RCC 7860 (cell line): ENCODE results near the gene RAP1B.

ENCODE experiments used
- DNase-seq: peaks from one replicate; pipeline ENCODE4 v3.0.0-alpha.2; 2015; ENCODE audit warnings: low spot score
- FAIRE-seq: peaks from 2 replicates; lab custom pipeline; 2012; peaks lifted over from hg19 to GRCh38; lab: Jason Lieb, UNC

The RAP1B gene

DNA sequence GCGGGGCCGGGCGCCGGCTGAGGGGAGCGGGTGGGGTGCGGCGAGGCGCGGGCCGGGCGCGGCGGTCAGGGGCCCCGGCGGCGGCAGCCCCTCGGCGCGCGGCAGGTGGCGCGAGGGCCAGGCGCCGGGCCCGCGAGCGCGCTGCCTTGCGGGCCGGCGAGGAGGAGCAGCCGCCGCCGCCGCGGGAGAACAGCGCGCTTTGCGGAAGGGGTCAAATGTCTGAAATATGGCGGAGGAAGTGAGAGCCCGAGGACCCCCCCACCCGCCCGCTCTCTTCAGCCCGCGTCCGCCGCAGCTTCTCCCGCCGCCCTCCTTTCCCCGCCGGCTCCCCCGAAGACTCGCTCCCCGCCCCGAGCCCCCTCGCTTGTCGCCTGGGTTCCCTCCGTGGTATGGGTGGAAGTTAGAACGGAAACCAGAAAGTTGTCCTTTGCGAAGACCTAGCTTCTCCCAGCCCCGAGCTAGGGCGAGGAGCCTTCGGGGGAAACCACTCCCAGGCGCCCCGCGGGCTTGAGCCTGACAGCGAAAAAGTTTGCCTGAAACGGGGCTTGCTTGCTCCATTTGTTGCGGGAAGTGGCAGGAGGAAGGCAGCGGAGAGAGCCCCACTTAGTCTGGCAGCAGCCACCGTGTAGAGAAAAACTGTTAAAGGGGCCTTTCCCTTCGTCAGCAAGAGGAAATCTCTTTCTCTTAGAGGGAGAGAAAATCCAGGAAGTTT is 551 bp downstream of the RAP1B start:
- DNase-seq, result peak; percentile 37
- no peak for FAIRE-seq

DNA sequence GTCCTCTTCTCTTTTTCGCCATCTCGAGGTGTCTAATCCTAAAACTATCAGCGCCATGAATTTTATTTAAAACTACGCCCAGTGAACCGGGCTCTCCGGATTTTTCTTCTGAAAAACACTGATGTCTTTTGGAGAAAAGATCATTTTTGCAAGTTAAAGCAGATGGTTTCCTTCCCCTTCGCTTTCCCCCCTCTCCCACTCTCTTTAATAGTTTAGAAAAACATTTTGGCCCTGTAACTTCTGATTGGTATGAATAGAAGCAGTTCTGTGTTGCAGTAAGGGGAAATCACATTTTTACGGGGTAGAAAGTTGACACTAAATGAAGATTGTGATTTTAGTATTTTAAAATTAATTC is 1.1 kb downstream of the RAP1B start:
- DNase-seq (no peak), FAIRE-seq (no peak)

DNA sequence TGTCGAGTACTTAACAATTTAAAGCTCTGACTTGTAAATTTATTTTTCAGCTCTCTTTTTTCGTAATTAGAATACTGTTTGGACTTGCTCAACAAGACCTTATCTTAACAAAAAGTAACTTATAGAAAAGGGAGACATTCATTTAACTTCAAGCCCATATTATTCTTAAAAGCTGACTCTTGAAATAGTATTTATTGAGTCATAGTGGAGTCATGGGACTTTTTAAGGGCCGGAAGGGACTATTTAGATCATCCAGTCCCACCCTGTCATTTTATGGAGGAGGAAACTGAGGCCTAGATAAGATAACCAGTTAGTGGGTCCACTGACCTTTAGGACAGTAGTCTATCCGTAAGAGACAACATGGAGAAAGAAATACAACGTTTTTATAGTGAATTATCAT is 1.5 kb downstream of the RAP1B start:
- FAIRE-seq (no peak), DNase-seq (peak; percentile 19)

DNA sequence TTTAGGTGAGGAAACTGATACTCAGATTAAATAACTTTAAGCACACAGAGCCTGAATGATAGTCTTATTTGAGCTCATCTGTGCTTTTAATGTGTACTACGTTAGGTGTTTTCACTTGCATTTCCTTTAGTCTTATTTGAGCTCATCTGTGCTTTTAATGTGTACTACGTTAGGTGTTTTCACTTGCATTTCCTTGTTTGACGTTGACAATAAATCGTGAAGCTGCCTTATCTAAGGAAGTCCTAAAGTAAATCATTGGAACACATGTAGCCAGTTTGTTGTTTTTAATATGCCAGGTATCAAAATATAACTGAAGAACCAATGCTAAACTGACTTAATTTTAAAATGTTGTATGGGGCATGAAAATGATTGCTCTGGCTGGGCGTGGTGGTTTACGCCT is 2.0 kb downstream of the RAP1B start:
- no peak for DNase-seq
- no peak for FAIRE-seq

DNA sequence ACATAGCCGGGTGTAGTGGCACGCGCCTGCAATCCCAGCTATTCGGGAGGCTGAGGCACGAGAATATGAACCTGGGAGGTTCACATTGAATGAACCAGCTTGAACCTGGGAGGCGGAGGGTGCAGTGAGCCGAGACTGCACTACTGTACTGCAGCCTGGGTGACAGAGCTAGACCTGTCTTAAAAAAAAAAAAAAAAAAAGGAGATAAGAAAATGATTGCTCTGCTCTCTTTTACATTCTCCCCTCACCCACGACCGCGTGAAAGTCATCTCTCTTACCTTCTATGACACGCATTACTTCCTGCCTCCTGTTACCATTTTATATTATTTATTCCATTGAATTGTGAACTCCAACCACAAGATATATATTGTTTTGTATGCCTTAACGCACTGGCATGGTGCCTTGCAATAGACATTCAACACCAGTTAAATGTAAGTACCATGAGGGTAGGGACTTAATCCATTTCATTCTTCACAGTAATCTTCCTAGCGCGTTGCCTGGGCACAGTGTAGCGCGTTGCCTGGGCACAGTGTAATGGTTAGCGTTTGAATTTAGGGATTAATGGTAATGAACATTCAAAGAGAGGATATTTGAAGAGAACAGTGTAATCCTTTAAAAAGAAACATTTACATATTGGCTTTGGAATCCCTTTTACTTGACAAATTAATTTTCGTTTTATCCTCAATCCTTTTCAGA is 2.7 kb downstream of the RAP1B start:
- FAIRE-seq, result no peak

DNA sequence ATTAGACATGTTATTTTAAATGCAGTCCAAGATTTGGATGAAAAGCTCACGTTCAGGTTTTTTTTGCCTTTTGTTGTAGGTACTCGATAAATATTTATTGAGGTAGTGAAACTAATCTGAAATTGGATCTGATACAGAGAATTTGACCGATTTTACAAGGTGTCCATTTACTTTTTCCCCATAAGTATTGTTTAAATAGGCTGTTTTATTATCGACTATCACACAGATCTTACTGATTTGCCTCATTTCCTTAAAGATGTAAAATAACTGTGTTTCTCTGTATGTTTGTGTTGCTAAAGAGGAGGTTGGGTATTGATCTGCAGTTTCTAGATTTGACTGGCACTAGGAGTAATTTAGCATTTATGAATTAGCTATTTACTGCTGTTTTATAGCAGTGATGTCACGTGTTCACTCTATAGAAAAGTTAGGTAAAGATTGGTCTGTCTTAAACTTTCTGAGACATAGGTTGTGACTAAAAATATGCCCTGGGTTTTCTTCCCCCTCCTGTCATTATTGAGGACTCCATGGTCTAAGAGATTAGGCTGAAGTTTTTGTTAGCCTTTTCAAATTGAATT is 3.5 kb downstream of the RAP1B start:
- FAIRE-seq (no peak), DNase-seq (no peak)

More for the DNA sequence above, 2.7 kb downstream of the RAP1B start:
- DNase-seq, result no peak

DNA sequence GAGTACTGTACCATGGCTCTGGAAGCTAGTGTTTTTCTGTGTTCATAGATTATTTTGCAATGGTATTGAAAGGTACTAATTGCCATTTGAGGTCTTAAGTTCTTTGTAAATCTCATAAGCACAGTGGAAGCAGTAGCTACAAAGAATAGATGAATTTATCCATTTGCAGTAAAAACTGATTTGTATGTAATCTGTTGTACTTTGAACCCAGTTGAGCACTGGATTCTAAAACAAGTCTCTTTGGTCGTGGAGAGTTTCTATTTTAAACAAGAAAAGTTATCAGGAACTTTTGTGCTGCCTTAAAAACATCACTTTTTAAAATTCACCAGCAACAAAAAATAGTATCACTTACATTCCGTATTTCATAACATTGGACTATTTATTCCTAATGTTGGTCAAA is 4.1 kb downstream of the RAP1B start:
- DNase-seq (no peak), FAIRE-seq (no peak)

DNA sequence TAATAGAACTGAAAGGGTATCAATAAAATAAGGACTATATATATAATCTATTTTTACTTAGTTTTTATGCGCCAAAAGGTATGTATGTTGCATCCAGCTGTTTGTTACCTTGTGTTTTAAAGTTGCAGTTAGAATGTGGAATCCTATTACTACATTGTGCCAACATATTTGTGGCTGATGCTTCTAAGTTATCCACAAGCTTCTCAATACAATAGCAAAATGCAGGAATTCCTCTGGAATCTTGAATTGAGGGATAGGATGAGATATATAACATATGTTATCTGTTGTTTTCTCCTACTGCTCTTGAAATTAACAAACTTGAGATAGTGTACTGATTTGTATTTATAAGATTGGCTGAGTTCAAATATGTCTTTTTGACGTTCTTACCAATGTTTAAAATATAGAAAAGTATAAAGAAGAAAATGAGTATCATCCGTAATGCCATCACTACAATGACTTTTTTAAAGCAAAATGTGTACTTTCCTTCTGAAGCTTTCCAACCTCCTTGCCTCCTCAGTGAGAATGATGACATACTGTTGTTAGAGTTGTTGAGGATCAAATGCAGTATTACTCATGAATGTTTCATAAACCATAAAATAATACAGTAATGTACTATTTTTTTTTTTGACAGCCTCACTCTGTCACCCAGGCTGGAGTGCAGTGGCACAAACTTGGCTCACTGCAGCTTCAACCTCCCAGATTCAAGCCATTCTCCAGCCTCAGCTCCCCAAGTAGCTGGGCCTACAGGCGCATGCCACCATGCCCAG is 6.6 kb downstream of the RAP1B start:
- DNase-seq (no peak), FAIRE-seq (no peak)

DNA sequence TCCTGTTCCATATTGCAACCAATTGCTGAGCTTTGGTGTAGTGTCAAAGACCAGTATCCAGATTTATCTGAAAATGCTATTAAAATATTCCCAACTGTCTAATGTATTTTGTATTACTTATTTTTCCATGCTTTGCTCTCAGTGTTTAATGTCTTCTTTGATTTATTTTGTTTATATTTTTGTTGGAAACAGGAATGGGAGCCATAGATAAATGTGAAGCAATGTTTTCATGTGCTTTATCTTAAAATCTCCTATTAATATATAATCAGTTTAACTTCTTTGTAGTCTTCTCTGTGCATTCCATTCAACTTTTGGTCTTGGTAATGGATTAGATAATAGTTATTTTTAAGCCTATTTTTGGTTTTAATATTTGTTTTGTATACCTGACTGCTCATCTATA is 8.8 kb downstream of the RAP1B start:
- DNase-seq (no peak), FAIRE-seq (no peak)

DNA sequence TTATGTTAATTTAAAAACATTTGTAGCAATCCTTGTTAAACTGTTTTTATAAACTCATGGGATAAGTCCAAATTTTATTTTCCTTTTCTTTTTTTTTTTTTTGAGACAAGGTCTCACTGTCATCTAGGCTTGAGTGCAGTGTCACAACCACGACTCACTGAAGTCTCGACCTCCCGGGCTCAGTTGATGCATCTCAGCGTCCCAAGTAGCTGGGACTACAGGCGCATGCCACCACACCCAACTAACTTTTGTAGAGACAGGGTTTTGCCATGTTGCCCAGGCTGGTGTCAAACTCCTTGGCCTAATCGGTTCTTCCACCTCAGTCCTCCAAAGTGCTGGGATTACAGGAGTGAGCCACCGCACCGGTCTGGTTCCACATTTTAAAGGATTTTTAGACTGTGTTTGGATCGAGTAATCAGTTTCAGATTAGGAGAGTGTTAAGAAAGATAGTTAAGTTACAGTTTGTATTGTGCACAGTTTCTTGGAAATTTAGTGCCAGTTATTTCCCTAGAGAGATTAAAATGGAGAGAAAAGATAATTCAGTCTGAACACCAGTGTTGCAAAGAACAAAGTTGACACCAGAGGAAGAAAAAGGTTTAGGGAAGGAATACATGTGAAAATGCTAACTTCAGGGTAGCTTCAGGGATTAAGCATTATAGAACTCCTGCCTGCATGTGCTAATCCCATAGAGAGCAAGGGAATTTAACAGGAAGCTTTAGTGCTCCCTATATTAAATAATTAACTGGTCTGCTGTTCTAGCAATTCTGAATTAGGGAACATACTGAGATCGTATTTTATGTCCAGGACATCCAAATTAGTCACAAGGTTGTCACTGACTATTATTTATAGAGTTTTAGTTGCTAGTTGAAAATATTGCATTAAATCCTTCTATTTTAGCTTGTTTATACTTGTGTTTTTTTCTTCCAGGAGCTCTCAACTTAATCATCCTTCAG is 10.1 kb downstream of the RAP1B start:
- DNase-seq (no peak), FAIRE-seq (no peak)

DNA sequence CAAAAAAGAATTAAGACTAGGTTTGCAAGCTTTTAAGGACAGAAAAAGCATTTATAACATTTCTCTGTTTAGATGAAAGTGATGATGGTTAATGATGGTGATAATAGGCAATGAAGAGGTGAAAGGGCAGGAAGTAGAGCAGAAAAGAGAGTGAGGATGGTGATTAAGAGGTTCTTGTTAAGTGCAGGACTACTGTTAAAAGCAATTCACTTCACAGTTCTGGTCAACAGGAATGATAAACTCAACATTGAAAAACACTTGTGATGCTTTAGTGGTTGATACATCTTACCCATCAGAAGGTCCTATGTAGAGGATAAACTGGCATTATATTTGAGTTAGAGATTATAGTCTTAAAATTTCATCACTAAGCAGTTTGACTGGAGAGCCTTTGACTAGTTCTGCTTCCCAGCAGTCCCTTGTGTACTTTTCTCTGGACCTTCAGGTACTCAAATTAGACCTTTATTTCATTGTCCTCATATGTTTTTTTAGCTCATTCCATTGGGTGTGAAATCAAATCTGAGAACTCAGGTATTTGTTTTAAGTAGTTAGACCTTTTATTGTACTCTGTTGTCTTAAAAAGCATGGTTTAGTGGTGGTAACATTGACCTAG is 10.9 kb downstream of the RAP1B start:
- DNase-seq (no peak), FAIRE-seq (no peak)

DNA sequence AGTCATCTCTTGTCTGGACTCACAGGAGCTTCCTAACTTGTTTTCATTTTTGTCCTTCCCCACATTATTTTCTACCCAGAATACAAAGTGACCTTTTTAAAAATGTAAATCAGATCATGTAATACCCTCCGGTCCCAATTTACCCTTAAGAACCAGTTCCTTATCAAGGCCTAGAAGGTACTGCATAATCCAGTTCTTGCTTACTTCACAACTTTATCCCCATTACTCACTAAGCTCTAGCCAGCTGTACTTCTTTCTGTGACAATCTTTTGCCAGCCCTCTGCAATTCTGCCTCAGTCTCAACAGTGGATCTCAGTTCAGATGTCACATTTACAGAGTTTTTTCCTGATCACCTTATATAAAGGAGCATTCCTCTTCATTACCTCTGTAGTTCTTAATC is 11.6 kb downstream of the RAP1B start:
- no peak for FAIRE-seq
- DNase-seq, result no peak

DNA sequence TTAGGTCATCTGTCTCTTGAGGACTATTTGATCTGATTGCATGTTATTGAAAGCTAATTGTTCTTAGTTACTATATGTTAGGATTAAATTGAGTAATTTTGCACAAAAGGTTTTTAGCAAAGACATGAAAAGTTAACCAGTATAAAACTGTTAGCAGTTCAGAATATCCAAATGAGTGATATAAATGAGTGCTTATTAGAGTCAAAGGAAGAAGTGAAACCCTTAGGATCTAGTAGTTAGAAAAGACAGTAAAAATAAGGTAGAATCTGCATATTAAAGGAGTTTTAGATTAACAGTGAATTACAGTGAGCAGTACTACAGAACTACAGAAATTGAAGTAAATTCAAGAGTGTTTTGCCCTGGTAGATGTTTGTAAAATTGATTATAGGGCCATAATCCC is 12.4 kb downstream of the RAP1B start:
- DNase-seq (no peak), FAIRE-seq (no peak)

DNA sequence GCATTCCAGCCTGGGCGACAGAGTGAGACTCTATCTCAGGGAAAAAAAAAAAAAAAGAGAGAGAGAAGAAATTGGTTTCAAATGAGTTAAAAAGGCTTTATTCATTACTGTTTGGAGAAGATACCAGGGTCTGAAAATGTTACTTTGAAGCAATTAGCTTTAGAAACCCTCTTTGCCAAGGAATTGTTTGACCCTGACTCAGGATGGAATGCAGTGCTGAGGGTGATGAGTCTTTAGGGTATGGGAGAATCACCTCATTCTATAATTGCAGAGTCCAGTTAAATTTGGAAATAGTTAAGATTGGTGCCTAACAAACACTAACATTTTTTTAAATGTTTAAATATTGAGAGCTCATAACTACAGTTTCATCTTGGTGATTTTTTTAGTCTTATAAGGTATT is 13.3 kb downstream of the RAP1B start:
- DNase-seq (no peak), FAIRE-seq (no peak)

DNA sequence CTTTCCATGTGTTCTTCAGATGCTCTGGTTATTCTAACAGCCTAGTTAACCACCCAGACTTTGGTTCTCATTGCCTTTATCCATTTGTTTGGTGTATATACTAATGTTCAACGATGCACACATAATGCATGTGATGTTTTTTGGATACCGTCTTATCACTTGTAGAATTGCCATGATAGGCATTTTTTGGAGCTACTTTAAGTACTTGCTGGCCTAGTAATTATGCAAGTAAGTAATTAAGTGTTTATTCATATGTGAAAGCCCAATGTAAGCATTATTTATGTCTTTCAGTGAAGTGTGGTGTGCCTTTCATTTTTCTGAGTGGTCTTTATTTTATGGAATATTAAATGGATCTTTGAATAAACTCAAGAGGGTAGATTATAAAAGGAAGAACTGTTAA is 14.2 kb downstream of the RAP1B start:
- FAIRE-seq (no peak), DNase-seq (no peak)

DNA sequence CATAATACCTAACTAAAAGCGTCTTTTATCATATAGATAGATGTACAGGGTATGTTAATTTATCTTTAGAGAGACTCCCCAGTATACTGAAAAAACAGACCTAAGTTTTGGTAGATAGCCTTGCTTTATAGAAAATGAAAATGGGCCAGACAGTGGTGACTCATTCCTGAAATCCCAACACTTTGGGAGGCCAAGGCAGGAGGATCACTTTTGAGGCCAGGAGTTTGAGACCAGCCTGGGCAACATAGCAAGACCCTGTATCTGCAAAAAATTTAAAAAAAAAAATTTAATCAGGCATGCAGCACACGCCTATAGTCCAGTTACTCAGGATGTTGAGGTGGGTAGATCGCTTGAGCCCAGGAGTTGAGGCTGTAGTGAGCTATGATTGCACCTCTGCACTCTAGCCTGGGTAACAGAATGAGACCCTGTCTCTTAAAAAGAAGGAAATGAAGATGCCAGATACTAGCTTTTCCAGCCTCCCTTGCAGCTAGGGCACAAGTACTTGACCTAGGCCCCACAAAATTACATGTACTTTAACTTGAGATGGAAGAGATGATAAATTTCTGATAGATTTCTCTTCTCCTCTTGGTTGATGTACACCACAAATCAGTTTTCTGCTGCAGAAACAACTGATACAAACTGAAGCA is 17.1 kb downstream of the RAP1B start:
- no peak for FAIRE-seq
- DNase-seq, result no peak

DNA sequence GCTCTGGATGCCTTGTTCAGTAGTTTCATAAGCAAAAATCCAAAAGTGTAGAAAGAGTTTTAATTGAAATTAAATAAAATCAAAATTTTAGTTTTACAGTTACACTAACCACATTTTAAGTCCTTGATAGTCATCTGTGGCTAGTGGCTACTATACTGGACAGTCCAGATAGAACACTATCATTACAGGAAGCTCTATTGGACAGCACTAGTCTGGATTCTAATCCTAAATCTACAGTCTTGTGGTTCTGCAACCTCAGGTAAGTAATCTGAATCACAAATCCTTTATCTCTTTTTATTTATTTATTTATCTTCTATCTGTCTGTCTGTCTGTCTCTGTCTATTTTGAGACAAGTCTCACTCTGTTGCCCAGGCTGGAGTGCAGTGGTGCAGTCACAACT is 18.0 kb downstream of the RAP1B start:
- DNase-seq, result no peak
- no peak for FAIRE-seq

DNA sequence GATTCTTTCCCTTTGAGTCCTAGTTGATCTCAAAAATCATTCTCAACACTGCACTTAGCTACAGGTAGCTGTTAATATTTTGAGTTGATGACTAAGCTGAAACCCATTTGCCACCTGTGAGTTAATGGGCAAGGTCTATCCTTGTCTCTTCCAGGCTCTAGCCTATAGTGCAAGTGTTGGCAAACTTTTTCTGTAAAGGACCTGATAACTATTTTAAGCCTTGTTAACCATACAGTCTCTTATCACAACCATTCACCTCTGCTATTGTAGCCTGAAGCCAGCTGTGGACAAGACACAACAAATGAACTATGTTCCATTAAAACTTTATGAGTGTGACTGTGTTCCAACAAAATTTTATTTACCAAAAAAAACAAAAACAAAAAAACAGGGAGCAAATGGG is 19.4 kb downstream of the RAP1B start:
- DNase-seq, result no peak
- no peak for FAIRE-seq

DNA sequence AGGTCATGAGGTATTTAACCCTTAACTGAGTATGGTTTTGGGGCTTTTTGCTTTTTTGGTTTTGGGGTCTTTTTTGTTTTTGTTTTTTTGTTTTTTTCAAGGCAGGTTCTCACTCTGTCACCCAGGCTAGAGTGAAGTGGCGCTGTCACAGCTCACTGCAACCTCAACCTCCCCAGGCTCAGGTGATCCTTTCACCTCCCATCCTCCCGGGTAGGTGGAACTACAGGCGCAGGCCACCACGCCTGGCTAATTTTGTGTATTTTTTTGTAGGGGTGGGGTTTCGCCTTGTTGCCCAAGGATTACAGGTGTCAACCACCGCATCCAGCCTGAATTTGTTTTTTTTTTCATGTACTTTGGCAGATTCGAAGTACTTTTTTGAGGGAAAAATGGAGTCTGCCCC is 19.9 kb downstream of the RAP1B start:
- no peak for FAIRE-seq

DNA sequence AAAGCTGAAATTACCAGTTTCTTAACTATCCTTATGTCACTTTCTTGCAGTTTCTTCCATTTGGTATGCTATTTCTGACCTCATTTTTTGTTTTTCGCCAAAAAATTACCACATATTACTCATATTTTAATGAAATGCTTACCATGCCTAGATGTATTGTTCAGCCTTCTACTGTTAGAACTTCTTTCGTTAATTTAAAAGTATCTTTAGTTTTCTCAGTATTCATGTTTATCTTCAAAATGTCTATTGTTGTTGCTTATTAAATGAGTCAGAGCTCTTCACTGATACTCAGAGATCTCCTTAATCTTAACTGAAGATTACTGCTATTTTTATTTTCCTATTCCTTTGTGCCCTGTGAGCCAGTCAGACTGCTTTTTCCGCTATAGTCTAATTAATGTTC is 20.5 kb downstream of the RAP1B start:
- FAIRE-seq, result no peak
- no peak for DNase-seq

More for the DNA sequence above, 19.9 kb downstream of the RAP1B start:
- DNase-seq, result no peak
